Activated B cell treated with CpG ODN at 0.5 μM for 24 hours (primary cell): ENCODE measurements around the gene RECQL5. TPM values are rescaled to one million over a fixed set of nuclear protein-coding genes. Genes with fewer than 3 reads are reported as not detected.

Source experiments
- ATAC-seq: fragments of 200-7000 bp; cut with Tn5 transposase; one replicate; pipeline ENCODE4 v1.10.0; 2021; ENCODE audit warnings: low read depth, mild to moderate bottlenecking, moderate library complexity
- CTCF ChIA-PET: fragments of 350-600 bp; sonication (Branson Sonifier 250); formaldehyde crosslinking; loops from one replicate; lab custom pipeline; 2021; ENCODE audit warnings: antibody characterized with exemption; lab: Charles Lee
- POLR2A ChIA-PET: fragments of 350-600 bp; sonication (Branson Sonifier 250); formaldehyde crosslinking; loops from one replicate; lab custom pipeline; 2021; ENCODE audit warnings: antibody characterized with exemption; lab: Charles Lee
- DNase-seq: peaks from one replicate; pipeline ENCODE4 v3.0.0; 2022
- H3K27ac Mint-ChIP-seq: one replicate; pipeline ENCODE4 v1.8.0; 2020; ENCODE audit warnings: mixed read lengths
- H3K27me3 Mint-ChIP-seq: one replicate; pipeline ENCODE4 v1.8.0; 2021; ENCODE audit warnings: mixed read lengths
- H3K36me3 Mint-ChIP-seq: one replicate; pipeline ENCODE4 v1.8.0; 2021; ENCODE audit warnings: low read depth, mixed read lengths
- H3K4me1 Mint-ChIP-seq: one replicate; pipeline ENCODE4 v1.8.0; 2021; ENCODE audit warnings: mixed read lengths
- H3K4me3 Mint-ChIP-seq: one replicate; pipeline ENCODE4 v1.8.0; 2020; ENCODE audit warnings: mild to moderate bottlenecking, mixed read lengths
- H3K9me3 Mint-ChIP-seq: one replicate; pipeline ENCODE4 v1.8.0; 2020; ENCODE audit warnings: mixed read lengths
- CTCF ChIP-seq: fragments of 200-600 bp; IDR thresholded peaks from one replicate; pipeline ENCODE4 v1.8.0; 2022; ENCODE audit warnings: antibody characterized with exemption, mild to moderate bottlenecking
- intact Hi-C: fragments of 100-400 bp; cut with micrococcal nuclease; formaldehyde crosslinking; loops from one replicate; pipeline ENCODE4 v1.15.1; 2024
- total RNA-seq: library from RNA; stranded (reverse); gene quantifications from 2 replicates; pipeline ENCODE4 v1.2.3, GENCODE V29; 2022

The RECQL5 gene
- total RNA-seq, 1 donor from 2014 or later: 65.4 TPM

GRCh38 chr17:75632428-75632827 is 34.5 kb downstream of the RECQL5 start:
- ATAC-seq (no peak), DNase-seq (no peak)
- no peaks in the 10 kb centered on the region for H3K9me3 Mint-ChIP-seq
- H3K27ac Mint-ChIP-seq: no peak overlapping the region
- H3K27me3 Mint-ChIP-seq: no peaks in the 10 kb centered on the region
- H3K4me1 Mint-ChIP-seq: peaks cover 13% of the 10 kb centered on the region
- POLR2A ChIA-PET: interaction anchor here (0.6 to 2.9 kb wide), 7 partner anchors 32 to 287 kb away, joined by 3 to 26 read pairs (median 5); partner anchors contain the start of genes GALK1, RECQL5 and SAP30BP
- no peak for TF ChIP-seq CTCF
- intact Hi-C loops: loop anchor here (2.0 to 5.0 kb wide), 2 partner anchors 42 to 55 kb away; no protein-coding TSS in a partner anchor
- no peak overlapping the region for H3K4me3 Mint-ChIP-seq
- H3K36me3 Mint-ChIP-seq: peaks cover 11% of the 10 kb centered on the region
- CTCF ChIA-PET: interaction anchor here (0.6 to 11.7 kb wide), 36 partner anchors 8 to 264 kb away, joined by 3 to 346 read pairs (median 6); partner anchors contain the start of genes GALK1, RECQL5, TRIM65 and TSEN54

- CTCF ChIA-PET: interaction anchor here (7.4 to 11.7 kb wide), 2 partner anchors 22 to 118 kb away, joined by 72 to 346 read pairs; no protein-coding TSS in a partner anchor
- no peak overlapping the region for H3K4me3 Mint-ChIP-seq
- peaks cover 17% of the 10 kb centered on the region for H3K36me3 Mint-ChIP-seq
- ATAC-seq: no peak
- peaks cover 13% of the 10 kb centered on the region for H3K4me1 Mint-ChIP-seq
- H3K27me3 Mint-ChIP-seq: no peaks in the 10 kb centered on the region
- no peak overlapping the region for H3K27ac Mint-ChIP-seq
- TF ChIP-seq CTCF: no peak
- intact Hi-C loops: loop anchor here (5.0 kb wide), 1 partner anchor 56 kb away; no protein-coding TSS in a partner anchor
- H3K9me3 Mint-ChIP-seq: no peaks in the 10 kb centered on the region
- no peak for DNase-seq
- POLR2A ChIA-PET: interaction anchor here (0.8 kb wide), 1 partner anchor 224 kb away, joined by 6 read pairs; the partner anchor contains the start of gene WBP2
Observed at GRCh38 chr17:75631353-75631752, 35.6 kb downstream of the RECQL5 start.

DNA sequence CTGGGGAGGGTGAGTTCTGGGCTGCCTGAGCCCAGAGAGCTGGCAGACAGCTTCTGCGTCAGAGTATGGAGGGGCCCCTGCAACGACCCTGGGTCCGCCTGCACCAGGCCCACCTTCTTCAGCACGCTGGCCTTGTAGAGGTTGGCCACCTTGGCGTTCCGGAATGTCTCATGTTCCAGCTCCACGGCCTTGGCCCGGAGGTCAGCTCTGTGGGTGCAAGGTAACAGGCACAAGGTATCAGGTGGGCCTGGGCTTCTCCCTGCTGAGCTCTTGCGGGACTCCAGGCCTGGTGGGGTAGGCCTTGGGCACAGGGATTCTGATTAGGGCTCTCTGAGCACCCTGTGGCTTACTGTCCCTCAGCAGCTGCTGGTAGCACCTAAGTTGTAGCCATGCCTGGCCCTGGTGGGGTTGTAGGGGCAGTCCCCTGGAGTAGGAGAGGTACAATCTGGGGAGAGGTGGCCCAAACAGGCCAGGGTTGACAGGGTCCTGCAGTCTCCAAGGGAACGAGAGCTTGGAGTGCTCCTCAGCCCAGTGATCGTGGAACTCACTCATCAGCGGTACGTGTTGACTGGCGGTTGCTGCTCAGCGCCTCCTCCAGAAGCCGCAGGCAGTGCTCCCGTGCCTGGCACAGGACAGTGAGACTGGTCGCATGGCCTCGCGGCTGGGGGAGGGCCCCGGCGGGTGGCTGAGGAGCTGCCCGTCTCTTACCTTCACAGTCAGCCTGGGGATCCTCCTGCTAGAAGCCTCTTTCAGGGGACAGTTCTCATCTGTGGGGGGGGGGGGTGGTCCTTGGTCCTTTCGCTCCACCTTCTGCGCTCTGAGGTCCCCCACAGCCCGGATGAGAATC is 36.7 kb downstream of the RECQL5 start:
- Mint-ChIP-seq H3K27me3 (no peaks in the 10 kb centered on the region), H3K4me3 (no peak overlapping the region), H3K27ac (no peak overlapping the region), H3K36me3 (peaks cover 23% of the 10 kb centered on the region), H3K4me1 (peaks cover 13% of the 10 kb centered on the region), H3K9me3 (no peaks in the 10 kb centered on the region)
- TF ChIP-seq CTCF: no peak
- intact Hi-C loops: loop anchor here (5.0 kb wide), 1 partner anchor 57 kb away; no protein-coding TSS in a partner anchor
- DNase-seq (no peak), ATAC-seq (no peak)
- POLR2A ChIA-PET: interaction anchor here (1.2 to 2.1 kb wide), 2 partner anchors 120 to 123 kb away, joined by 4 read pairs; no protein-coding TSS in a partner anchor
- CTCF ChIA-PET: interaction anchor here (0.5 to 11.7 kb wide), 3 partner anchors 15 to 119 kb away, joined by 3 to 346 read pairs (median 4); no protein-coding TSS in a partner anchor

DNA sequence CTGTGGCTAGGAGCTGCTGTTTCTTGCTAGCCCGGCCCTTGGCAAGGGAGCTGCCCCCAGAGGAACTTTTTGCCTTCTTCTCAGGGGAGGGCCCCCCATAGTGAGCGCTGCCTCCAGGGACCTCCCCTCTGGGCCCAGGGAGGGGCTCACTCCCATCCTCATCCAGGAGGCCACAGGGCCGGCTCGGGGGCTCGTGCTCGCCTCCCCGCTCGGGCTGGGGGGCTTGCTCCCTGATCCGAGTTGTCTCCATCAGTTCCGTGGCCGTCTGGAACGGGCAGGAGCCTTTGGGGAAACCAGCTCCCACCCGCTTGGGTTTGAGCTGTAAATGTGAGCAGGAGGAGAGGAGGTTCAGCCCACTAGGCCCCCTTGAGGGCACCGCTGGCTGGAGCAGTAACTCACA is 37.8 kb downstream of the RECQL5 start:
- POLR2A ChIA-PET: interaction anchor here (0.5 to 2.1 kb wide), 2 partner anchors 34 to 121 kb away, joined by 4 to 9 read pairs; no protein-coding TSS in a partner anchor
- intact Hi-C loops: no loop called here
- no peak for ATAC-seq
- DNase-seq: no peak
- no peaks in the 10 kb centered on the region for H3K9me3 Mint-ChIP-seq
- H3K4me3 Mint-ChIP-seq: no peak overlapping the region
- H3K27ac Mint-ChIP-seq: no peak overlapping the region
- no peak for TF ChIP-seq CTCF
- H3K36me3 Mint-ChIP-seq: peaks cover 27% of the 10 kb centered on the region
- no peaks in the 10 kb centered on the region for H3K27me3 Mint-ChIP-seq
- CTCF ChIA-PET: interaction anchor here (11.7 kb wide), 1 partner anchor 121 kb away, joined by 346 read pairs; no protein-coding TSS in a partner anchor
- H3K4me1 Mint-ChIP-seq: peaks cover 13% of the 10 kb centered on the region
